Endothelial cell of umbilical vein (primary cell): Measurements from ENCODE around the gene TUBB1. TPM values are rescaled to one million over a fixed set of nuclear protein-coding genes. Genes with fewer than 3 reads are reported as not detected.

ENCODE experiments used
- BruUV-seq: library from RNA; stranded (reverse); fragments of 400-500 nt; replicated peaks from 2 replicates; lab custom pipeline; 2021; lab: Mats Ljungman, UMichigan
- CTCF ChIA-PET: fragments of 300-600, 350-600 bp; sonication (Branson Sonifier 250); formaldehyde crosslinking; loops from one replicate; lab custom pipeline; 2021; ENCODE audit warnings: antibody characterized with exemption, inconsistent platforms; lab: Charles Lee
- POLR2A ChIA-PET: fragments of 300-600, 350-600 bp; sonication (Branson Sonifier 250); formaldehyde crosslinking; loops from one replicate; lab custom pipeline; 2021; ENCODE audit warnings: antibody characterized with exemption, inconsistent platforms; lab: Charles Lee
- DNase-seq: peaks from one replicate; pipeline ENCODE4 v3.0.0-alpha.2; 2011; ENCODE audit warnings: low read depth, low spot score
- FAIRE-seq: peaks from 2 replicates; lab custom pipeline; 2011; peaks lifted over from hg19 to GRCh38; lab: Jason Lieb, UNC
- H2AFZ ChIP-seq: 2 replicates; pipeline ENCODE4 v1.6.0; 2012; ENCODE audit warnings: low read depth, low read length, control low read depth, inconsistent platforms
- H3K27ac ChIP-seq: 2 replicates; pipeline ENCODE4 v1.5.1; 2011; ENCODE audit warnings: low read depth, mild to moderate bottlenecking, control low read depth, low read length, moderate library complexity; ENCODE audit not compliant: insufficient read depth
- H3K27me3 ChIP-seq, 2 experiments: 2 replicates each; pipeline versions ENCODE4 v1.6.0 to v1.6.1; 2011; ENCODE audit warnings: low read length in 2 of 2, mixed read lengths in 1 of 2; ENCODE audit not compliant: control insufficient read depth in 2 of 2, insufficient read depth in 2 of 2
- H3K36me3 ChIP-seq, 2 experiments: 2 replicates in 1 of 2; 3 replicates in 1 of 2; pipeline ENCODE4 v1.5.1; 2011; ENCODE audit warnings: low read length in 2 of 2, mild to moderate bottlenecking in 1 of 2, moderate library complexity in 1 of 2; ENCODE audit not compliant: control insufficient read depth in 2 of 2, insufficient read depth in 2 of 2; ENCODE audit errors: extremely low read depth in 1 of 2
- H3K4me1 ChIP-seq: 3 replicates; pipeline ENCODE4 v1.5.1; 2011; ENCODE audit warnings: mild to moderate bottlenecking, low read length; ENCODE audit not compliant: control insufficient read depth, insufficient read depth; ENCODE audit errors: extremely low read depth
- H3K4me2 ChIP-seq: 2 replicates; pipeline ENCODE4 v1.6.1; 2011; ENCODE audit warnings: low read length, control low read depth, mixed read lengths; ENCODE audit not compliant: insufficient read depth
- H3K4me3 ChIP-seq, 3 experiments: fragments of 200-600 bp in 1 of 3; sonication (generic), shearing (Covaris generic) in 1 of 3; replicated peaks in 1 of 3; 2 replicates each; pipeline ENCODE4 v1.5.1; 2011 to 2016; ENCODE audit warnings: control low read depth in 3 of 3, low read length in 3 of 3, mild to moderate bottlenecking in 2 of 3, inconsistent platforms in 1 of 3, low read depth in 1 of 3, moderate library complexity in 1 of 3; ENCODE audit not compliant: insufficient read depth in 1 of 3
- H3K79me2 ChIP-seq: 2 replicates; pipeline ENCODE4 v1.6.0; 2012; ENCODE audit warnings: low read length, inconsistent platforms; ENCODE audit not compliant: control insufficient read depth, insufficient read depth
- H3K9ac ChIP-seq: replicated peaks from 2 replicates; pipeline ENCODE3; 2011; ENCODE audit warnings: low read length, control low read depth; ENCODE audit not compliant: insufficient read depth; ENCODE audit errors: extremely low read depth
- H3K9me1 ChIP-seq: replicated peaks from 3 replicates; pipeline ENCODE4 v1.6.0; 2011; ENCODE audit warnings: mild to moderate bottlenecking, low read length; ENCODE audit not compliant: control insufficient read depth, insufficient read depth; ENCODE audit errors: extremely low read depth
- H3K9me3 ChIP-seq: replicated peaks from 2 replicates; pipeline ENCODE4 v1.5.1; 2012; ENCODE audit warnings: low read length, inconsistent platforms; ENCODE audit not compliant: control insufficient read depth, insufficient read depth
- H4K20me1 ChIP-seq: replicated peaks from 2 replicates; pipeline ENCODE3; 2011; ENCODE audit warnings: mild to moderate bottlenecking, low read length; ENCODE audit not compliant: control insufficient read depth, insufficient read depth; ENCODE audit errors: extremely low read depth
- EZH2 ChIP-seq: IDR thresholded peaks from 2 replicates; pipeline ENCODE4 v1.6.1; 2012; ENCODE audit warnings: borderline replicate concordance, low read depth, mild to moderate bottlenecking, moderate library complexity, low read length, inconsistent platforms; ENCODE audit not compliant: severe bottlenecking
- FOS ChIP-seq: IDR thresholded peaks from 2 replicates; pipeline ENCODE4 v1.6.1; 2011; ENCODE audit warnings: mild to moderate bottlenecking, low read length, moderate library complexity, borderline replicate concordance; ENCODE audit not compliant: insufficient read depth
- GATA2 ChIP-seq: IDR thresholded peaks from 2 replicates; pipeline ENCODE4 v1.7.0; 2011; ENCODE audit warnings: low read depth, mild to moderate bottlenecking, moderate library complexity, mixed read lengths, low read length; ENCODE audit not compliant: insufficient read length, insufficient read depth
- JUN ChIP-seq: IDR thresholded peaks from 2 replicates; pipeline ENCODE4 v1.6.1; 2011; ENCODE audit warnings: borderline replicate concordance, low read depth; ENCODE audit not compliant: insufficient read length, insufficient read depth
- MYC ChIP-seq: IDR thresholded peaks from one replicate; pipeline ENCODE4 v1.6.1; 2011; ENCODE audit warnings: mild to moderate bottlenecking, low read depth, low read length
- POLR2A ChIP-seq: IDR thresholded peaks from 2 replicates; pipeline ENCODE4 v1.6.1; 2012; ENCODE audit warnings: low read depth, mild to moderate bottlenecking, control low read depth, low read length
- POLR2AphosphoS5 ChIP-seq: IDR thresholded peaks from 2 replicates; pipeline ENCODE4 v1.6.1; 2012; ENCODE audit warnings: low read depth, mild to moderate bottlenecking, control low read depth, low read length, moderate library complexity; ENCODE audit not compliant: insufficient read depth
- dilution Hi-C: fragments of 300-500 bp; cut with MboI; formaldehyde crosslinking; loops from one replicate; pipeline ENCODE4 v1.15.0; 2019; ENCODE audit warnings: low sequenced_read_pairs; ENCODE audit not compliant: extremely low pct_ligation_motif_present
- intact Hi-C: fragments of 100-400 bp; cut with micrococcal nuclease; formaldehyde crosslinking; loops from one replicate; pipeline ENCODE4 v1.10.0; 2022
- polyA plus RNA-seq, 4 experiments: library from polyadenylated mRNA; depleted of rRNA in 3 of 4; stranded (reverse) in 3 of 4; unstranded in 1 of 4; fragments of >200 nt; gene quantifications; 2 replicates each; pipeline versions ENCODE4 v1.2.1 to v1.2.3, GENCODE V29; 2011 to 2012; ENCODE audit warnings: missing spikeins in 1 of 4
- total RNA-seq: library from RNA; stranded (reverse); gene quantifications from 2 replicates; pipeline ENCODE4 v1.2.3, GENCODE V29; 2021
- TF ChIP-seq, protein P1 (sequence below), 2 donors: IDR thresholded peaks; 1 replicate in 1 of 2; 2 replicates in 1 of 2; pipeline ENCODE4 v1.5.1; 2011; ENCODE audit warnings: low read length in 2 of 2, mild to moderate bottlenecking in 2 of 2, moderate library complexity in 2 of 2, control low read depth in 1 of 2, inconsistent platforms in 1 of 2, low read depth in 1 of 2; ENCODE audit not compliant: insufficient read depth in 1 of 2; ENCODE audit errors: extremely low read depth in 1 of 2
- TF ChIP-seq, protein P2 (sequence below): IDR thresholded peaks from 2 replicates; pipeline ENCODE4 v1.6.1; 2011; ENCODE audit not compliant: insufficient read depth, insufficient read length

TUBB1 gene
- total and polyA plus RNA-seq, 2 donors (not counting 3 experiments of a cell fraction or from before 2014, with no cell fraction given): 0.04 TPM; not detected in 1

DNA sequence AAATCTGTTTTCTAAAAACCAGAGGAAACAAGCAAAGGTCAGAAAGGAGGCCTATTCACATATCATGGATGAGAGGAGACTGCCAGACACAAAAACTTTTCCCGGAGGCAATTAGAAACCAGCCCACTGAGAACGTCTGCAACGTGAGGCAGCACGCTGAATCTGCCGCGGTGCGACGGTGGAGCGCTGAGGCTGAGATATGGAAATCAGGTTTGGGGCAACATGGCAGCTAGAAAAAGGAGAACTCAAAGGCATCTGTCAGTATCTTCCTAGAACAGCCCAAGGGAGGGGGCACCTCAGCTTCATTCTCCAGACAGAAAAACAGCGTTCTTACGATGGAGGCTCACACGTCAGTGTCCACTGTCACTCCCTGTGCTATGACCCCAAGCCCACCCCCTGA, 18.2 kb downstream of the TUBB1 start:
- DNase-seq (no peak), FAIRE-seq (no peak)
- ChIA-PET POLR2A (no interaction called here), CTCF (no interaction called here)
- H3K27me3 ChIP-seq: no peaks in the 10 kb centered on the region
- H3K27ac ChIP-seq: no peak overlapping the region
- peaks cover 17 to 28% of the 10 kb centered on the region in 2 experiments for H3K36me3 ChIP-seq
- peaks cover 47% of the 10 kb centered on the region for H3K79me2 ChIP-seq
- no peaks in the 10 kb centered on the region for H4K20me1 ChIP-seq
- dilution Hi-C loops (no loop called here), intact Hi-C loops (no loop called here)
- H3K4me1 ChIP-seq: peaks cover 14% of the 10 kb centered on the region
- no peak overlapping the region for H3K4me3 ChIP-seq
- no peak overlapping the region for H3K4me2 ChIP-seq
- no peaks in the 10 kb centered on the region for H3K9me1 ChIP-seq
- no peak overlapping the region for H3K9ac ChIP-seq
- BruUV-seq: no TSS peak
- TF ChIP-seq, protein P1, sequence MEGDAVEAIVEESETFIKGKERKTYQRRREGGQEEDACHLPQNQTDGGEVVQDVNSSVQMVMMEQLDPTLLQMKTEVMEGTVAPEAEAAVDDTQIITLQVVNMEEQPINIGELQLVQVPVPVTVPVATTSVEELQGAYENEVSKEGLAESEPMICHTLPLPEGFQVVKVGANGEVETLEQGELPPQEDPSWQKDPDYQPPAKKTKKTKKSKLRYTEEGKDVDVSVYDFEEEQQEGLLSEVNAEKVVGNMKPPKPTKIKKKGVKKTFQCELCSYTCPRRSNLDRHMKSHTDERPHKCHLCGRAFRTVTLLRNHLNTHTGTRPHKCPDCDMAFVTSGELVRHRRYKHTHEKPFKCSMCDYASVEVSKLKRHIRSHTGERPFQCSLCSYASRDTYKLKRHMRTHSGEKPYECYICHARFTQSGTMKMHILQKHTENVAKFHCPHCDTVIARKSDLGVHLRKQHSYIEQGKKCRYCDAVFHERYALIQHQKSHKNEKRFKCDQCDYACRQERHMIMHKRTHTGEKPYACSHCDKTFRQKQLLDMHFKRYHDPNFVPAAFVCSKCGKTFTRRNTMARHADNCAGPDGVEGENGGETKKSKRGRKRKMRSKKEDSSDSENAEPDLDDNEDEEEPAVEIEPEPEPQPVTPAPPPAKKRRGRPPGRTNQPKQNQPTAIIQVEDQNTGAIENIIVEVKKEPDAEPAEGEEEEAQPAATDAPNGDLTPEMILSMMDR (IDR thresholded peaks at IDR 0.05; ENCODE audit: extremely low read depth in 1 of 2, insufficient read depth in 1 of 2, low read depth in 1 of 2, low read length in 2 of 2): no peak
- TF ChIP-seq, protein P2, sequence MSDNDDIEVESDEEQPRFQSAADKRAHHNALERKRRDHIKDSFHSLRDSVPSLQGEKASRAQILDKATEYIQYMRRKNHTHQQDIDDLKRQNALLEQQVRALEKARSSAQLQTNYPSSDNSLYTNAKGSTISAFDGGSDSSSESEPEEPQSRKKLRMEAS: no peak
- TF ChIP-seq POLR2A: no peak
- no peak for TF ChIP-seq POLR2AphosphoS5
- TF ChIP-seq MYC: no peak
- TF ChIP-seq FOS: no peak
- TF ChIP-seq JUN: no peak
- no peak for TF ChIP-seq EZH2
- no peak for TF ChIP-seq GATA2
- H3K9me3 ChIP-seq: no peaks in the 10 kb centered on the region
- H2AFZ ChIP-seq: no peak overlapping the region
